HFF-Myc (cell line): ENCODE measurements around the gene TMUB2.
A peak's percentile ranks its signal among the peaks of the same experiment; 100 is the strongest.

Experiments used
- DNase-seq: peaks from one replicate; pipeline ENCODE4 v3.0.0-alpha.2; 2011; ENCODE audit warnings: low read depth; ENCODE audit errors: extremely low read depth
- H3K4me3 ChIP-seq: replicated peaks from 2 replicates; pipeline ENCODE4 v1.5.1; 2011; ENCODE audit warnings: low read depth, mild to moderate bottlenecking, control low read depth, low read length
- CTCF ChIP-seq: IDR thresholded peaks from 2 replicates; pipeline ENCODE4 v1.5.1; 2012; ENCODE audit warnings: mild to moderate bottlenecking, low read depth, low read length, control low read depth; ENCODE audit errors: missing control alignments

TMUB2 gene

DNA sequence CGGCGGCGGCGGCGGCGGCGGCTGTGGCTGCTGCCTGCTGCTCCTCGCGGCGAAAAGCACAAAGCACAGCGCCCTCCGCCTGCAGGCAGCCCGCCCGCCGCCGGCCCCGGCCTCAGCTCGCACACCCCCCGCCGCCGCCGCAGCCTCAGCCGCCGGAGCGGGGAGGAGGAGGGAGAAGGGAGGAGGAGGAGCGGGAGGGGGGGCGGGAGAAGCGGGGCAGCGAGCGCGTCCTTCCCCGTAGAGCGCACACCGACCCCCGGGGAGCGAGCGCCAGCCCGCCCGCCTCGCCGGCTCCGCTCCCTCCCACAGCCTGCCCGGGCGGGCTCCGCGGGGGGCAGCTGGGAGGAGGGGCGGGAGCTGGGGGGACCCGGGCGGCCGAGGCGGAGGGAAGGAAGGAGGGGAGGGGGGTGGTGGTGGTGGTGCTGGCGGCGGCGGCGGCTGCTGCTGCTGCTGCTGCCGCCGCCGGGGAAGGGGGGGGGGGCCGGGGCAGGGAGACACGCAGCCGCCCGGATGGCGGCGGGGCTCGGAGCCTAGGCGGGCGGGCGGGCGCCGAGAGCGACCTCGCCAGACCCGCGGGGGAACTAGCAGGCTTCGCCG, 32.9 kb downstream of the TMUB2 start, which contains the start of gene UBTF:
TSS of gene UBTF (minus strand) at position 60 of the 597 bp plus-strand sequence. CDS start 1,446 bp downstream, outside the sequence.
- peak within 1 kb of the TSS; percentile 79 for H3K4me3 ChIP-seq
- no peak for DNase-seq
- TF ChIP-seq CTCF, result no peak

- TF ChIP-seq CTCF, result no peak
- DNase-seq, result no peak
- H3K4me3 ChIP-seq, result peak overlapping the region; percentile 79
These were observed 33.7 kb downstream of the TMUB2 start for GRCh38 chr17:44220213-44221083.

GRCh38 chr17:44221084-44221861, 34.5 kb downstream of the TMUB2 start:
- peak overlapping the region; percentile 79 for H3K4me3 ChIP-seq
- no peak for DNase-seq
- no peak for TF ChIP-seq CTCF

DNA sequence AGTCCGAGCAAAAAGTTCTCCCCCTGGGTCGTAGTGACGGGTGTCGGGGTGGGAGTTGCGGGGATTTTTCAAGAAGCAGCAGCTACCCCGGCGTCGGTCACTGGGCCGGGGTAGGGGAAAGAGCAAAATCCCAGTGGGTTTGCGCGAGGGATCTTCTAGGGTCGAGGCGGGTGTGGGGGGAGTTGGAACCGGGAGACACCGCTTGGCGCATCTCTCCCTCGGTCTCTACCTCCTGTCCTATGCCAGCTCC, 35.0 kb downstream of the TMUB2 start:
- no peak for TF ChIP-seq CTCF
- DNase-seq, result no peak
- H3K4me3 ChIP-seq, result peak overlapping the region; percentile 79

DNA sequence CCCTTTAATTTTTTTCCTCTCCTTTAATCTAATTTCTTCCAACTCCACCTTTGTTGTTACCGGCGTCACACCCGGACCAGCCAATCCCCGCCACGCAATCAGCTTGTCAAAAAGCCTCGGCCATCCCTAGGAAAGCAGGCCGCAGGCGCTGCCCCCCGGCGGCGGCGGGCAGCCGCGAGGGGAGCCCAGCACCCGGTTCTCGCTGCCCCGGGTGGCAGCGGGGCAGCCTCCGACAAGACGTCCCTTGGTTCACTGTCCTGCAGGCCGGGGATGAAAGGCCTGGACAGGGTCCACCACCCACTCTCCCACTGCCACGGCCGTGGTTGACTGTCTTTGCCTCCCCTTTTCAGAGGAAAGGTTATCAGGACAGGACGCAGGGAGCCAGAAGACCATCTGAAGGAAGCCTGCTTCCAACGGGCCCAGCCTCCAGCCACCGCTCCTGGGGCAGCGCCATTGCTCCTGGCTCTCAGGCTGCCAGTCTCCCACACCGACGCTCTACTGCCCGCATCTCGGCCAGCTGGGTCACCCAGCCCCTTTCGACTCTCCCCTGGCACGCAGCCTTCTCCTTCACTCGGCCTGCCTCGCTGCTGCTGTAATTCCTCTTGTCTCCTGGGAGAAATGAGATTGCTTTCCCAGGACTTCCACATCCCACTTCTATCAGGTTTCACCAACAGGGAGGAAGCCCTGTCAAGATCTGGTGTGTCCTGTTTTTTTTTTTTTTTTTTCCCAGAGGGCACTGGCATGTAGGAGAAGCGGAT, 35.5 kb downstream of the TMUB2 start:
- no peak for DNase-seq
- peak overlapping the region; percentile 79 for H3K4me3 ChIP-seq
- TF ChIP-seq CTCF, result peak; percentile 26

DNA sequence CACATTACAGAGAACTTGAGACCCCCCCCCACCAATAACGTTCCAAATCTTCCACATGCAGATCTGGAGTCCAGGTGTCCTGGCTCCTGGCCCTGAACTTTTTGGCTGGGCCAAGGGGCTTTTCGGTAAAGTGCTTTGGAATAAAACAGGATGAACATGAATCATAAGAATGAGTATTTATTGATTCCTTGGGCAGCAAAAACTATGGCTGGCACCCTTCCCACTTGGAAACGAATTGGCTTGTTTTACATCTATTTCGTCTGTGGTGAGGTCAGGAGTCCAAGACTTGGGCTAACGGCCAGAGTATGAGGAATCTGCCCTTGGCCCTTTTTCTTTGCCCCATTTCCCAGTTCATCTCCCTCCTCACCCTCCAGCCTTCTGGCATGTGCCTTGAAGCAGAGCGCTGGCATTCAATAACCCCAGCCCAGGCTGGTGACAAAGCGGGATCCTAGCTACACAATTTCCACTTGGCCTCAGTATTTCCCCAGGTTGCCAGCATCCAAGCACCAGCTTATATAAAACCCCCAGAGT, 36.8 kb downstream of the TMUB2 start:
- no peak overlapping the region for H3K4me3 ChIP-seq
- TF ChIP-seq CTCF, result no peak
- no peak for DNase-seq
